ENCODE data around the gene PLCG2. TPM values are rescaled to one million over a fixed set of nuclear protein-coding genes. Genes with fewer than 3 reads are reported as not detected.
"Not testable (repeated sequence)": the region's sequence is repeated elsewhere in the genome, so short reads cannot be mapped to it uniquely, and the experiment has no call there.

Gene PLCG2
- total RNA-seq (2014; rRNA removed; shearing (Covaris generic)): 1.9 and 3.2 TPM in 2 replicates
- 0.93 and 1.4 TPM in 2 replicates for polyA plus RNA-seq (2015; cell fraction: cytosol; rRNA removed)
- 2.7 and 6.3 TPM in 2 replicates for polyA plus RNA-seq (2015; cell fraction: nucleus; rRNA removed)

DNA sequence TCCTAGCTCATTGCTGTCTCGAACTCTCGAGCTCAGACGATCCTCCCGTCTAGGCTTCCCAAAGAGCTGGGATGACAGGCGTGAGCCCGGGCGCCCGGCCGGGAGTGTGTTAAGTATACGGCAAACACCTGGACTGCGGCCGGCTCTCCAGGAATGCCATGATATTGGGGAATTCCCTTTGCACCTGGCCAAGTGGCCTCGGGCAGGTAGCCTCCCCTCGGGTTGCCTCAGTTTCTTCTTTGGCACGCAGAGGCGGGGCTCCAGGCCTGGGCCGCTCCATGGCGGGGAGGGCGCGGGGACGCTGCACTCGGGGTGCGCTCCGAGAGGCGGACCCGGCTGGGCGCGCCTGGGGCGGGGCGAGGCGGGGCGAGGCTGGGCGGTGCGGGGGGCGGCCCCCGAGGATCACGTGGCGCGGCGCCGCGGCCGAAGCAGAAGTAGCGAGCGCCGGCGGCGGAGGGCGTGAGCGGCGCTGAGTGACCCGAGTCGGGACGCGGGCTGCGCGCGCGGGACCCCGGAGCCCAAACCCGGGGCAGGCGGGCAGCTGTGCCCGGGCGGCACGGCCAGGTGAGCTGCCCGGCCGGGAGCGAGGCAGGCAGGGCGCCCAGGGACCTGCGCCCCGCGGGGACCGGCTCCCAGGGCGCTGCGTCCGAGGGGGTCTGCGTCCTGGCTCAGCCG, at the start of gene PLCG2:
PLCG2 (plus strand) TSS at position 431 of the 675 bp plus-strand sequence. CDS start 6,699 bp downstream, outside the sequence.
- DNase-seq (ENCODE audit: low read depth): no peak

DNA sequence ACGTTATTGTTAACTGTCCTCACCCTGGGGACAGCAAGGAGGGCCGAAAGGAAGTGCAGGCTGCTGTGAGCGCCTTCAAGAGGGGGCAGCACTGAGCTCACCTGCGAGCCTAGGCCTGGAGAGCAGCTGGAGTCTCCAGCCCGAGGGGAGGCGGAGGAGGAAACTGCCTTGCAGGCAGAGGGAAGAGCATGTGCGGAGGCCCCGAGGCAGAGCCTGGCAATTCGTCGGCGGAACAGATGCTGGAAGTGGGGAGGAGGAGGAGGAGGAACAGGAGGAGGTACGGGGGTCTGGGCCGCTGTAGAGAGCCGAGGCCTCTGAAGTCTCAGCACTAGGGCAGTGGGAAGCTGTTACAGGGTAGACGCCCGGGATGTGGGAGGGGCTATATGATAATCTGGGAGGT, 49.6 kb upstream of the PLCG2 start:
- DNase-seq (ENCODE audit: low read depth): no peak

DNA sequence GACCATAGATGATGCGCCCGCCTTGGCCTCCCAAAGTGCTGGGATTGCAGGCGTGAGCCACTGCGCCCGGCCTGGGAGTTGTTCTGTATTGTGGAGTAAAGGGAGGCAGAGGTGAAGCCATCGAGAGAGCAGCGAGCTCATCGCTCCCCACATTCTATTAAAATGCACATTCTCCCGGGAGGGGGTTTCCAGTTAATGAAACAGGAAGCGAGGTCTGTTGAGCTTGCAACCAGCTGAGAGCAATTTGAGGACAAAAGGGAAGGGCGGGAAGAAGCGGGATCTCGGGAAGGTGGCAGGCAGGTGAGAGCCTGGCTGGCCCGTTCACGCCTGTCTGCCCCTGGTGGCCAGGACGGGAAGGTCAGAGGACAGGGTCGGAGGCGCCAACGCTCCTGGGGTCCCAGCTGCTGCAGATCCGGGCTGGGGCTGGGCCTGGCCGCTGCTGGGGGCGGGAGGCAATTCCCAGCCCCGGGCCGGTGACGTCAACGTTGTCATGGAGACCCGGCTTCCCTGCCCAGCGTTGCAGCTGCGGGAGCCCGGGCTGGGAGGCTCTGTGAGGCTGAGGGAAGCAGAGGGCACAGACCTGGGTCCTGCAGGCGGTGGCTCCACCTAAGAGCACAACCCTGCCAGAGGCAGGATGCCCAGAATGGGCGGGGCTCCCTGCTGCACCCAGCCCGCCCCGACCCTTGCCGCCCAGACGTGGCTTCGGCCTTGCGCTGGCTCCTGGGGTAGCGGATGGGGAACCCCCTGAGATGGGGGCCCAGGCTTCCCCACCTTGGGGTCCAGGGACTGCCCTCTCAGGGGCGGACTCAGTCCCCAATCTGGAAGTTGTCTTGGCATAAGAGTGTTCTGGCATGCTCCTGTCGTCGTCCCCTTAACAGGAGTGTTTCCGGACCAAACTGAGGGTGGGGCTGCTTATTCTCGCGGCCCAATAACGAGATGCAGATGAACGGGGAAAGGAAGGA, 48.7 kb upstream of the PLCG2 start:
- DNase-seq (ENCODE audit: low read depth): peak; percentile 75

DNA sequence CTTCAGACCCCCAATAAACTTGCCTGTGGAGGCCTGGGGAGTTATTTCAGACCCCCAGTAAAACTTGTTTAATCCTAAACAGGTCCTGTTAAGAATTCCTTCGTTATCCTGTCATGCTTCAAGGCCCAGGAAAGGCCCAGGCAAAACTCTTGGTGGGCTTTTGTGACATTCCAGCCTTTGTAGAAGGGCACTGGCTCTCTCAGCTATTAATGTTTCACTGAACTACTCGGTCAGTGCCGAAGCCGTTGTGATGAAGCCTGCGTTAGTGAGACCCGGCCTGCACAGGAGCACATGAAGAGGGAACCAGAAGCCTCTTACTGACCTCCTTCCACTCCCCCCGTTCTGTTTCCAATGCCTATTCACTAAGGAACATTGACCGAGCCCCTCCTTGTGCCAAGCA, 47.4 kb upstream of the PLCG2 start:
- no peak for DNase-seq (ENCODE audit: low read depth)

DNA sequence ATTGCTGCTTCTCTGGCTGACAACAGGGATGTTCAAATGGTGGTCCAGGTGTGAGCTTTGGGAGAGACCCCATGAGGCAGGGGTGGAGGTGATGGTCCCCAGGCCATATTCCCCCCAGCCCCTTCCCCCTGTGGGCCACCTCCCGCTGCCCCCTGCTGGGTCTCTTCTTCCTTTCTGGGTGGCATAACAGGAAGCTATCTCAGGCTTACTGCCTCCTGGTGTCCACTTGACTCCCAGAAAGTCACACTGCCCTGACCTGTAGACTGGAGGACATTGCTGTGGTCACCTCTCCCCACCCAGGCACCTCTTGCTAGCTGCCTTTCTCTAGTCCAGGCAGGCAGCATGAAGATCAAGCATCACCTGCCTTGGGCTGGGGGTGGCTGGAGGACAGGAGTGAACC, 46.4 kb upstream of the PLCG2 start:
- no peak for DNase-seq (ENCODE audit: low read depth)

DNA sequence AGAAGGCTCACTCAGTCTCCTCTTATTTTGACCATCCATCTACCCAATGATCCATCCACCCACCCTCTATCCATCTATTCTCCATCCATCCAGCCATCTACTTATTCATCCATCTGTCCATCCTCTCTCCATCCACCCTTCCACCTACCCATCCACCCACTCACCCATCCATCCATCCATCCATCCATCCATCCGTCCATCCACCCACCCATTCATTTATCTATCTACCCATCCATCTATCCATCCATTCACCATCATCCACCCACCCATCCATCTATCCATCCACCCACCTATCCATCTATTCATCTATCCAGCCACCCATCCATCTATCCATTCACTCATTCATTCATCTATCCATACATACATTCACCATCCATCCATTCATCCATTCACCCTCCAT, 45.8 kb upstream of the PLCG2 start:
- no peak for DNase-seq (ENCODE audit: low read depth)

DNA sequence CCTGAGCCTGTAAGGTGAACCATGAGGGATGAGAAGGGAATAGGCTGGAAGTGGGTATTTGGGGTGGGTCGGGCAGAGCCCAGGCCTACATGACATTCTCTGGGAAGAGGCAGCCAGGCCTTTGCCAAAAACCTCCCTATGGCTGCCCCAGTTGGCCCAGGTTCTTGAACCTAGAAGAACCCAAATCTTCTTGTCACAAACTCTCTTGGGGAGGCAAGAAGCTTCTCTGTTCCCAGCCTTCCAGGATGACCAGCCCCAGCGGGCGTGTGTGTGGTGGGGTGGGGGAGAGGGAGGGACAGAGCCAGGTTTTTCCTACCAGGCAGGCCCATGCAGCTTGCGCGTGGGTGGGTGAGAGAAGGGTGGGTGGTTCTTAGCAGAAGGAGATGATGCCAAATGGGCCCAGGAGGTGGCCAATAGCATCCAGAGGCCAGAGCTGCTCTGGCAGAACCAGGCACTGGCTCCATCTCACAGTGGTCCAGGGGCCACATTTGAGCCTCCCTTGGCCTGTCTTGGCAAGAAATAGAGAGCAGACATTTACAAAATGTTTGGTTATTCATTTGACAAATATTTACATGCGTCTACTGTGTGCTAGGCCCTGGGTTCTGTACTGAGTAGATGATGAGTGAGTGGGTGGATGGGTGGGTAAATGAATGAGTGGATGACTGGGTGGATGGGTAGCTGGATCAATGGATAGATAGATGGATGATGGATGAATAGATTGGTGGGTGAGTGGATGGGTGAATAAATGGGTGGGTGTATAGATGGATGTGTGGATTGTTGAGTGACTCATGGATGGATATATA, 44.3 kb upstream of the PLCG2 start:
- DNase-seq (ENCODE audit: low read depth): no peak

DNA sequence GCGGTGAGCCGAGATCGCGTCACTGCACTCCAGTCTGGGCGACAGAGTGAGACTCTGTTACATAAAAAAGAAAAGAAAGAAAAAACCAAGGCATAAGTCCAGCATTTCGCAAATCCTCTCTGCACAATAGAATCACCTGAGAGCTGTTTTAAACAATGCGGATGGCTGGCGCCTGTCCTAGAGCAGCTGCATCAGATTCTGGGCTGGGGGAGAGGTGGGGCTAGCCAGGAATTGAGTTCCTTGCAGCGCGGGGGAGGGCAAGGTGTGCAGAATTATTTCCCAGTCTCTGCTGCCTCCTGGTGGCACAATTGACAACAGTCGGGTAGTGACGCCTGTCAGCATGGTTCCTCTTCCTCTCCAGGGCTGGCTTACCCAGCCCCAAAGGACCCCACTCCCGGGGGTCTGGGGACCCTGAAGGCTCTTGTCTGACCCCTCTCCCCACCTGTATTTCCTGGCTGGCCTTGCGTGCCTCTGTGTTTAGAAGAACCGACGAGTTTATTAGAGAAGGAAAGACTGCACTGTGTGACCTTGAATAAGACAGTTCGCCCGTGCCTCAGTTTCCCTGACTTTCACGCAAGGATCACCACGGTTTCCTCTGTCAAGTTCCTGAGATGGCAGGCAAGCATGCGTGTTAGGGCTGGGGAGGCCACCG, 41.1 kb upstream of the PLCG2 start:
- peak; percentile 78 for DNase-seq (ENCODE audit: low read depth)

DNA sequence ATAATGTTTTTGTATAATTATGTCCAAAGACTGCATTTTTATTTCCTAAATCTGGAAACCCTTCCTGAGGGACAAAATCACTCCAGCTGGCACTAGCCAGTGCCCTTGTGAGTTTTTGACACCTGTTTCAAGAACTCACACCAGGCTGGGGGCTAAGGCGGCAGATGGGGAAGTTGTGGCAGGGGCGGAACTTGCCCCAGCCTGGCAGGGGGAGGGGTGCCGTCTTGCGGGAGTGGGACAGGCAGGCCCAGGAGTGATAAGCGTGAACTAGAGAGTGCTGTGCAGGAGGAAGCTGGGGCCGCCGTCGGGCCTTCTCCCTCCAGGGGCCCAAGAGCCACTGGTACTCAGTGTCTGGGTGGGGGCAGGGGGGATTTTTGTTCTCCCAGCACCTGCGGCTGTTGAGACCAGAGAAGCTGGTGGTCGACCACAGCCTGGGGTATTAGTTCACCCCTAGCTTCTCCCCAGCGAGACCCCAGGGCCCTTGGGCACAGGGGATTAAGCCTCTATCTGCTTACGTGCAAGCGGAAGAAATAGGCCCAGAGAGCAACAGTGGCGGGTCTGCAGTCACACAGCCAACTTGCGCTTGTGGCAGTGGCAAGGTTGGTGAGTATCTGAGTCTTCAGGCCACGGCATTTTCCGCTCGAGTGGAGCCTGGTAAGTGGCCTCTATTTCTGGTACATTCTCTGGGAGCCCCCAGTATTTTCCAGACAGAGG, 40.2 kb upstream of the PLCG2 start:
- DNase-seq (ENCODE audit: low read depth): no peak

DNA sequence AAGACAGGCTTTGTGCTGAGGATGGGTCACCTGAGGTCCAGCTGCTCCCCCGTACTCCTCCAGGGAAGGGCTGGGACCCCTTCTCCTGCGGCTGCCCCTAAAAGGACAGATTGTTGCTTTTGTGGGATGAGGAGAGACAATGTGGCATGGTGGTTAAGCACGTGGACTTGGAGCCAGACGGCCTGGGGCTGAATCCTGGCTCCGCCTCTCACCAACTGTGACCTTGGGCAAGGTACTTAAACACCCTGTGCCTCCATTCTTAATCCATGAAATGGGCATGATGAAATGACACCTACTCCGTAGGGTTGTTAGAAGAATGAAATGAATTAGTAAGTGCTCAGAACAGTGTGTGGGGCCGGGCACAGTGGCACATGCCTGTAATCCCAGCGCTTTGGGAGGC, 39.6 kb upstream of the PLCG2 start:
- no peak for DNase-seq (ENCODE audit: low read depth)

DNA sequence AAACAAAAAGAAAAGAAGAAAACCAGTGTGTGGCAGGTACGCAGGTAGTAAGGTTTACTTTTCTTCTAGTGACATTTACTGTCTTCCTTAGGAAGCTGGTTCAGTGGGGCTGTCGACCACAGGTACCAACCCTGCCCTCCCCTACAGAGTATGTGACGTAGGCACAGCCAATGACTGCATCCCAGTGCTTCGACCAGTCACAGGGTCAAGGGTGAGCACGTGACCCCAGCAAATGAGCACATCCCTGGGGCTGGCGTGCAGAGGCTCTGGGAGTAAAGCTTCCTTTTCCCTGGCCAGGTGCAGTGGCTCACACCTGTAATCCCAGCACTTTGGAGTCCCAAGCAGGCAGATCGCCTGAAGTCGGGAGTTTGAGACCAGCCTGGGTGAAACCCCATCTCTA, 38.9 kb upstream of the PLCG2 start:
- DNase-seq (ENCODE audit: low read depth): no peak

DNA sequence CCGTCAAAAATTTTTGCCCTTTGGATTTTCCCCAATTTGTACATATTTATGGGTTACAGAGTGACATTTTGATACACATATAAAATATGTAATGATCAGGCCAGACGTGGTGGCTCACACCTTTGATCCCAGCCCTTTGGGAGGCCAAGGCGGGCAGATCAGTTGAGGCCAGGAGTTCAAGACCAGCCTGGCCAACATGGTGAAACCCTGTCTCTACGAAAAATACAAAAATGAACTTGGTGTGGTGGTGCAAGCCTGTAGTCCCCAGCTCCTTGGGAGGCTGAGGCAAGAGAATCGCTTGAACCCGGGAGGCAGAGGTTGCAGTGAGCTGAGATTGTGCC, 37.7 kb upstream of the PLCG2 start:
- DNase-seq (ENCODE audit: low read depth): not testable (repeated sequence)

DNA sequence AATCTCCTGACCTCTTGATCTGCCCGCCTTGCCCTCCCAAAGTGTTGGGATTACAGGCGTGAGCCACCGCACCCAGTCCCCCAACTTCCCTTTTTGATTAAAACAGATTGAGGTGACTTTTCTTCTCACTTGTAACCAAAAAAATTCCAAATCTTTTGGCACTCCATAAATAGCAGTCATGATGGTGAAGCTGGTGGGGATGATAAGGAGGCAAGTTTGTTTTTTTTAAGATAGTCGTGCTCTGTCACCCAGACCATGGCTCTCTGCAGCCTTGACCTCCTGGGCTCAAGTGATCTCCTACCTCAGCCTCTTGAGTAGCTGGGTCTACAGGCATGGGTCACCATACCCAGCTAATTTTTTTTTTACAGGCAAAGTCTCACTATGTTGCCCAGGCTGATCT, 34.7 kb upstream of the PLCG2 start:
- no peak for DNase-seq (ENCODE audit: low read depth)

DNA sequence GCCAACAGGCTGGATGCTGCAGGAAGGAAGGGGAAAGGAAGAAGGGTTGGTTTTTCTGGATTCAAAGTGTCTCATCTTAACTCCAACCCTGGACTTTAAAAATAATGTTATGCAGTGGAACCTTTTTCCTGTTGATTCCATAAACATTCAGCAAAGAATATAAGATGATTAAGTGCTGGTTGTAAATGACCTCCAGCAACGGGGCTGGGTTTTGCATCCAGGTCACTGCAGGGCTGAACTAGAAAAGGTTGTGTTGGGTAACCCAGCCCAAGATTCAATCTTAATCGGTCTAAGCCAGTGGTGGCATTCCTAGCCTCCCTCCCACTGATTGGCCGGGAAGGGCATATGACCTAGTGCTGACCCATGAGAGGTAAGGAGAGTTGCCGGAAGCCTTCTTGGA, 34.2 kb upstream of the PLCG2 start:
- DNase-seq (ENCODE audit: low read depth): no peak

DNA sequence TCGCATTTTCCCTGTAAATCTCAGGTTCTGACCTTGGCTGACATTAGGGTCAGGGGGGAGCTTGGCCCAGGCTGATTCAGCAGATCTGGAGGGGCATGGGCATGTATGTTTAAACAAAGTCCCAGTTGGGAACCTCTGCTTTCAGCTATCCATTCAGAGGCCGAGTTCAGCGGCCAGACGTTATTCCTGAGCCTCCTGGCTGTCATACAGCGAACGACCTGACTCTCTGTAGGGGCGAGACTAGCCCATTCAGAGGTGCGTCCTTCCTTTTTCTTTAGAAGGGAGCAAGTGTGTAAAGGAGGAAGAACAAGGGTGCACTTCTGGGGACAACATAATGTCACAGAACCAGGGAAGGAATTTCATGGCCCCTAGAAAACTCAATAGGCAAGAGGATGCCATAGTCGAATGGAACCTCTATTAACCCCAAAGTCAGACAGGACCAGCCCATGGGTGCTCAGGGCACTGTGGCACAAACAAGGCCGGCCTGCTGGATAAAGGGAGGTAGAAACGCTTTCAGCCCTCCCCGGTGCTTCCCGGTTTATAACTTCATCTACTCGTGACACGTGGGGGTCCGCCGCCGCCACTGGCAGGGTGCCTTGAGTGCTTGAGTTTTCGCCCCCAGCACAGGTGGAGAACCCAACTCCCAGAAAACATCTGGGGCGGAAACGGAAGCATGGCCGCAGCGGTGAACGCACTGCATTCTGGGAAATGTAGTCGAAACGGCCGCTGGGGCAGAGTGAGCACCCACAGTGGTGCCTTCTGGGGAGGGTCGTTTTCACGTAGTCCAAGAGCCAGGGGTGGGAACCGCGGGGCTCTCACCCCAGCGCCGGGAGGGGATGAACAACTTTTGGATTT, 33.2 kb upstream of the PLCG2 start:
- DNase-seq (ENCODE audit: low read depth): peak; percentile 51

DNA sequence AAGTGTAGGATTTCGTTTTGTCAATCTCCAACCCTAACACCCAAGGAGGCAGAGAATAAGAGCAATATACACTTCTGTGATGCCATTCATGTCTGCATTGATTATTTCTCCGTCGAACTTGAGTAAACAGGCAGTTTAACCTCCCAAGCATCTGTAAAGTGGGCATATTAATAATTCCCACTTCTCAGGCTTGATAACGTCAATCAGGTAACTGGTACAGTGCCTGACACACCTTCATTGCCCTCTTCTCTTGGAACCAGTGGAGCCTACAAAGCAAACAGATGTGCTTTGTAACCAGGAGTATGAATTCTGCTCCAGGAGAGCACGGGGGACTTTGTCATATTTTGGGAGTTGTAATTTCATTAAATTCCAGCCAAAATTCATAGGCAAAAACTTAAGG, 32.5 kb upstream of the PLCG2 start:
- DNase-seq (ENCODE audit: low read depth): no peak

DNA sequence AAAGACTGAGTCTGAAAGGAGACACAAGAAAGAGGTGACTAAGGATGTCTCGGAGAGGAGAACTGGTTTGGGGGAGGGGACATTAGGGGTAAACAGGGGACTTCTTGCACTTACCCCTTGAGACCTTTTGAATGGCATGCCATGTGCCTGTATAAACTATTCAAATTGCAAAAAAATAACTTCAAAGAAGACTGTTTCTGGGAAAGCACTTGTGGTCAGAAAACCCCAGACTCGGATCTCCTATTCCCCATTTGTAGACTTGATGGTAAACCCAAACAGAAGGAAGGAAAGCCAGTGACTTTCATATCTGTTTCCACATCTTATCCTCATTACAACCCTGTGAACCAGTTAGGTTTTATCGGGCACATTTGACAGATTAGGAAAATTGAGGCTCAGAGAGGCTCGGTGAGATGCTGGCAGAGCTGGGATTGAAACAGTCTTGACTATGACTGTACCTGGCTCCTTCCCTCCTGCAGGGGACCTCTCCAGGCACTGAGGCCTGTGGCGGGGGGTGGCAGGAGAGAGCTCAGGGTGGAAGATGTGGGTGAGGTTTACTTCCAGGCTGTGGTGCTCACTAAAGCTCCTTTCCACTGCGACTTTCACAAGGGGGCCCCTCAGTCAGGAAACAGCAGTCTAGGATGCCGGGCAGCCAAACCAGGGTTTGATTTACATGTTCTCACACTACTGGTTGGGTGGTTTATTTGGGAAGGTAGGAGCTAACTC, 30.5 kb upstream of the PLCG2 start:
- DNase-seq (ENCODE audit: low read depth): no peak

DNA sequence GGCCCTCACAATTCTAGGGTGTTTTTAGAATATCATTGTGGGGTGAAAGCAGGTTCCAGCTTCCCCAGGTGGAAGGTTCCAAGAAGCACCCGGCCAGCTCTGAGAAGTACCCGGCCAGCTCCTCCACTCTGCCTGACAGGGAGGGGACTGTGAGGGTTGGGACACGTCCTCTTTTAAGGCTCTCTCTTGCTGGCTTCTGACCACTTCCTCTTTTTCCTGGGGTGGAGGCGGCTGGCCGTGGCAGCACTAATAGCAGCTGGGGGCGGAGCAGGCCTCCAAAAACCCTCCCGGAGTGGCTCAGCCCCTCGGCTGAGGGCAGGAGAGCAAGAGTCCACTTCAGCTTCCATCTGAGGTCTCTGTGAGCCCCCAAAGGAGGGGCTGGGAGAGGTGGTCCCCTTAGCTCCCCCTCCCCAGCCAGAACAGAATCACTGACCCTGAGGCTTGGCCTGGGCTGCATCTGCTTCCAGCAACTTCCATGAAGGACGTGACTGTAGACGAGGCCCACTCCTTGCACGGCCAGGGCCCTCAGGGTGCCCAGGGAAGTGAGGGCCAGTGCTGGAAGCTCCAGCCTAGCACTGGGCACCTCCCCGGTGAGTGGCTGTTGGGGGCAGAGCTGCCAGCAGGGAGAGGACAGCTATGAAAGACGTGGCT, 26.7 kb upstream of the PLCG2 start:
- peak; percentile 47 for DNase-seq (ENCODE audit: low read depth)
